Measurements from ENCODE around the gene LY6G6F. TPM values are rescaled to one million over a fixed set of nuclear protein-coding genes. Genes with fewer than 3 reads are reported as not detected.

LY6G6F gene
- total RNA-seq, 4 donors from 2014 or later: not detected

GRCh38 chr6:31719001-31719400 lies 12.3 kb downstream of the LY6G6F start:
- no peak for ATAC-seq (ENCODE audit: low FRiP score)
- no peak for TF ChIP-seq CTCF (IDR thresholded peaks at IDR 0.05)
- DNase-seq (ENCODE audit: low spot score): no peak

- ATAC-seq (ENCODE audit: low FRiP score): no peak
- DNase-seq (ENCODE audit: low spot score): no peak
- TF ChIP-seq CTCF (IDR thresholded peaks at IDR 0.05): no peak
Observed at GRCh38 chr6:31720196-31720770, 13.6 kb downstream of the LY6G6F start.

- no peak for TF ChIP-seq CTCF (IDR thresholded peaks at IDR 0.05)
- ATAC-seq (ENCODE audit: low FRiP score) (no peak), DNase-seq (ENCODE audit: low spot score) (no peak)
Observed at GRCh38 chr6:31721351-31722020, 14.8 kb downstream of the LY6G6F start, which contains the start of gene LY6G6C. TSS of gene LY6G6C (minus strand) at chr6:31721746. CDS start at chr6:31721679, 67 bp downstream.

GRCh38 chr6:31722173-31722572 lies 15.5 kb downstream of the LY6G6F start:
- TF ChIP-seq CTCF (IDR thresholded peaks at IDR 0.05): no peak
- ATAC-seq (ENCODE audit: low FRiP score): no peak
- no peak for DNase-seq (ENCODE audit: low spot score)

GRCh38 chr6:31723245-31723979 lies 16.7 kb downstream of the LY6G6F start, which contains the start of gene MPIG6B:
TSS of gene MPIG6B (plus strand) at chr6:31723373. CDS start at chr6:31723384, 11 bp downstream.
- DNase-seq (ENCODE audit: low spot score) (no peak), ATAC-seq (ENCODE audit: low FRiP score) (no peak)
- no peak for TF ChIP-seq CTCF (IDR thresholded peaks at IDR 0.05)

GRCh38 chr6:31723980-31724691 lies 17.5 kb downstream of the LY6G6F start:
- no peak for TF ChIP-seq CTCF (IDR thresholded peaks at IDR 0.05)
- ATAC-seq (ENCODE audit: low FRiP score): no peak
- DNase-seq (ENCODE audit: low spot score): no peak

All from omental fat pad (tissue), 4 donors.